GM21423 (cell line): Measurements from ENCODE around the gene SCYGR2.
"Not testable (repeated sequence)": the region's sequence is repeated elsewhere in the genome, so short reads cannot be mapped to it uniquely, and the experiment has no call there.

Experiments
- ATAC-seq: cut with Tn5 transposase; IDR thresholded peaks from one replicate; pipeline ENCODE4 v1.9.1; 2021; ENCODE audit warnings: mild to moderate bottlenecking, moderate library complexity; ENCODE audit not compliant: unreplicated experiment

The SCYGR2 gene, protein sequence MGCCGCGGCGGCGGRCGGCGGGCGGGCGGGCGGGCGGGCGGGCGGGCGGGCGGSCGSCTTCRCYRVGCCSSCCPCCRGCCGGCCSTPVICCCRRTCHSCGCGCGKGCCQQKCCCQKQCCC

DNA sequence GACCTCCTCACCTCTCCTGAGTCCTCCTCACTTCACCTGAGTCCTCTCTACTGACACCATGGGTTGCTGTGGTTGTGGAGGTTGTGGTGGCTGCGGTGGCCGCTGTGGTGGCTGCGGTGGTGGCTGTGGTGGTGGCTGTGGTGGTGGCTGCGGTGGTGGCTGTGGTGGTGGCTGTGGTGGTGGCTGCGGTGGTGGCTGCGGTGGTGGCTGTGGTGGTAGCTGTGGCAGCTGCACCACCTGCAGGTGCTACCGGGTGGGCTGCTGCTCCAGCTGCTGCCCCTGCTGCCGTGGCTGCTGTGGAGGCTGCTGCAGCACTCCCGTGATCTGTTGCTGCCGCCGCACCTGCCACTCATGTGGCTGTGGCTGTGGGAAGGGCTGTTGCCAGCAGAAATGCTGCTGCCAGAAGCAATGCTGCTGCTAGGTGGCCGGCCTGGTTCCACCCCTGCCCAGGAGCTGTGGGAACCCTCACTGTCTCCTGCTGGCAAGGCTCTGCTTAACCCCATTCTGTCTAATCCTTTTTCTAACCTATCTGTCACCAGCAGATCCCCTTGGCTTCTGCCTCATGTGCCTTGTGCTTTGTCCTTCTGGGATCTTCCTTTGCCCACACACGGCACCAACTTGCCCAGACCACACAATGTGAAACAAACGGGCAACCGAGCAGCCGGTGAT lies at the start of gene SCYGR2:
Gene SCYGR2 (plus strand): TSS at position 59 of the 669 bp plus-strand sequence. CDS start 0 bp downstream, at position 59.
- ATAC-seq = not testable (repeated sequence)

DNA sequence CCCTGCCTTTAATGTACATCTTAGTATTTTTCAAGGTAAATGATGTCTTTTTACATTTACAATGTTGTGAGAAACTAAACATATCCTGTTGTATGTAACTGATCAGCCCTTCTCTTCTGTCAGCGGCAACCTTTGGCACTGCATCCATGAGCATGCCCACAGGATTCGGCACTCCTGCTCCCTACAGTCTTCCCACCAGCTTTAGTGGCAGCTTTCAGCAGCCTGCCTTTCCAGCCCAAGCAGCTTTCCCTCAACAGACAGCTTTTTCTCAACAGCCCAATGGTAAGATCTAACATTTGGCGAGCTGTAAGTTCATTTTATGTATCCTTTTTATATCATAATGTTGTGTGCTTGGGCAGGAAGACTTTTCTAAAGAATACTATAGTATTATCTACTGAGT lies 46.9 kb upstream of the SCYGR2 start:
- ATAC-seq = no peak

DNA sequence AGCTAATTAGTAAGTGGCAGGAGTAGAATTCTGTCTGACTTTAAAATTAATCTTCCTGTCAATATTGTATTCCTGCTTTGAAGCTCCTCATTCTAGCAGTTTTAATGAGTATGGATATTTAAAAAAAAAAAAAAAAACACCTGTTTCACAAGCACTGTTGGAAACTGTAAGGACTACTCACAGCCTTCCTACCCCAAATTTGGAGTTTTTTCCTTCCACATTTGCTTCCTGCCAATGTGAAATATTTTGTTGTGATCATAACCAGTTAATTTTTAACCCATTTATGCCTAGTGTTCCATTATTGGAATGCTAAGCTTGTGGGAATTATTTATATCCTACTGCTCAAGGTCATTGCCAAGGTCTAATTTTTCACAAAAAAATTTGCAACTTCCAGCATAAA lies 36.1 kb upstream of the SCYGR2 start:
- ATAC-seq = no peak

DNA sequence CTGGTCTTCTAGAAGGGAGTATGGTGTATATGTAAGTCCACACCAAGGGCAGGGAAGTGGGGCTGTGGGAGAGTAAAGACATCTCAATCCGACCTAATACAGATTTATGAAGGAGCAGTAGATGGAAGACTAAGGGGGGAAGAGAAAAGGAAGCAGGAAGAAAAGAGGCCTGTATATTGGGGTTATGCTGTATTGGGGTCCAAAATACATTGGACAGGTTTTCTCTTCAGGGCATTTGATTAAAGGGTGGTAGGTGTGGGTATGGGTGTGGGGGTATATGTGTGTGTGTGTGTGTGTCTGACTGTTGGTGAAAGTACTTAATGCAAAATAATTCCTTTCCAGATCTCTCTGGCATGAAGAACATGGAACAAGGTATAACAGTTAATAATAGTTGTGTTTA lies 33.6 kb upstream of the SCYGR2 start:
- no peak for ATAC-seq

DNA sequence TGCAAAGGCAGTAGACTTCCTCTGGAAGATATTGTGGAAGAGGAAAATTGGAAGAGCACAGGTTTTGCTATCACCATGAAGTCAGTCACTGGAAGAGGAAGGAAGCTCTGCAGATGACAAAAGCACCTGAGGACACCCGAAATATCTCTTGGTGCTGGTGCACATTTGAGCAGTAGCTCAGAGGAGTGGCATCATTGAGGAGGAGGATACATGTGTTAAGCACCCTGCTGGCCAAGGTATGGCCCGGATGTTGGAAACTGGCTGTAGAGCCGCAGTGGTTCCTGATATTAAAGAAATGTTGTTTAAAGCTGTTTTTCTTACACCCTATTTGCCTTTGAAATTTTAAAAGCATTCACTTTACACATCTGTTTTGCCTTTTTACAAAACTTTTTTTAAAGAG lies 32.7 kb upstream of the SCYGR2 start:
- no peak for ATAC-seq

DNA sequence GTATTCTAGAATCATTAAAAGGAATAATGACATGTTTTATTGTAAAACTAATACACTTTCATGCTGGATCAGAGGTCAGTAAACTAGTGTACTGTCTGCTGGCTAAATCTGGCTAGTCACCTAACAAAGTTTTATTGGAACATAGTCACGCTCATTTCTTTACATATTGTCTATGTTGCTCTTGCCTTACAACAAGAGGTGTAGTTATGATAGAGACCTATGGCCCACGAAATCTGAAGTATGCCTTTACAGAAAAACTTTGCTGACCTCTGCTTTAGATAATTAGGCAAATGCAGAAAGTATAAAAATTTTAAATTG lies 29.9 kb upstream of the SCYGR2 start:
- ATAC-seq = no peak

DNA sequence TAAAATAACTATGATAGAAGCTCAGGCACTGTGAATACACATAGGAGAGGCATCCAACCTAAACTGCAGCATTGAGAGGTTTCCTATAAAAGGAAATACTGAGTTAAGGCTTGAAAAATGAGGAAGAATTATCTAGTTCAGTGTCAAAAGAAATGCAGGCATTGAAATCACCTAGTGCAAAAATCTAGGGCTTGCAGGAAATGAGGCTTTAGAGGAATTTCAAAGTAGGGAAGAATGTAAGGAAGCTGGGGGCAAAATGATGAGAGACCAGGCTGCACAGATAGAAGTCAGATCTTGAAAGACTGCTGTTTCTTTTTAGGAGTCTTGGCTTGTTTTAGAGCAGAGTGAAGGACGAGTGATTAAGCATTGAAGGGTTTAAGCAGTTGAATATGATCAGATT lies 28.1 kb upstream of the SCYGR2 start:
- ATAC-seq = no peak

DNA sequence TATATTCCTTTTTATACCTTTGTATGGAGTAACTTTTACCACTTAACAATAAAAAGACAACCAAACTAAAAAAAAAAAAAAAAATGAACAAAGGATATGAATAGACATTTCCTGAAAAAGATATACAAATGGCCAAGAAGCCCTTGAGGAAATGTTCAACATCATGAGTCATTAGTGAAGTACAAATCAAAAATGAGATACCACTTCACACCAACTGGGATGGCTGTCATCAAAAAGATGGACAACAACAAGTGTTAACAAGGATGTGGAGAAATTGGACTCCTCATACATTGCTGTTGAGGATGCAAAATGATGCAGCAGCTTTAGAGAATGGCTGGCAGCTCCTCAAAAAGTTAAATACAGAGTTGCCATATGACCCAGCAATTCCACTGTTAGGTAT lies 22.6 kb upstream of the SCYGR2 start:
- ATAC-seq = no peak

DNA sequence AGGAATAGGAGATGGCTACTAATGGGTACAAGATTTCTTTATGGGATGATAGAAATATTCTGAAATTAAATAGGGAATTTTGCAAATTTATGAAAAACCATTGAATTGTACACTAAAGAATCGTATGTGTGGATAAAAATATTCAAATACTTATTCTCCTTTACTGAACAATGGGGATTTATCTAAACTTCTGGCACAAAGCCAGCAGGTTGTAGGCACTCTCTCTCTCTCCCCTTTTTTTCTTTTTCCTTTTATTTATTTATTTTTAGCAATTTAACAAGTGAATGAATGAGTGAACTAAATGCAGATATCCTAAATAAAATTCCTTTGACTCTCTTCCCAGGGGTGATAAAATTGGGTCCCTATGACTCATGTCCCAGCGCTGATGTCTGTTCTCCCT lies 21.9 kb upstream of the SCYGR2 start:
- no peak for ATAC-seq

DNA sequence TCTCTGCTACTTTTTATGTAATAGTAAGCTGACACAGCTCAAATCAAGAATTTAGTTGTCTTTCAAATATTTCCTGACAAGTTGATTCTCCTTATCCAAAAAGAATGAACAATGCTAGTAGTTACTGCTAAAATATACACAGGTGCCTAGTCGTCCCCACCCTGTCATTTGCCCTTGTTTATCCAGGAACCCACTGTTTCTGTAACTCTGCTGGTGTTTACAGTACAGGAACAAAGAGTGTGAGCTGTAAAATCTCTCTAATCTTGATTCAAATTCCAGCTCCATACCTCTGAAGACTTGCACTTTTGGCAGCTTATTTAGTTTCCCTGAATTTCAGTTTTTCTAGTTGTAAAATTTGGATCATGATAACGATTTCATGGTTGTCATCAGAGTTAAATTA lies 21.1 kb upstream of the SCYGR2 start:
- ATAC-seq = no peak

DNA sequence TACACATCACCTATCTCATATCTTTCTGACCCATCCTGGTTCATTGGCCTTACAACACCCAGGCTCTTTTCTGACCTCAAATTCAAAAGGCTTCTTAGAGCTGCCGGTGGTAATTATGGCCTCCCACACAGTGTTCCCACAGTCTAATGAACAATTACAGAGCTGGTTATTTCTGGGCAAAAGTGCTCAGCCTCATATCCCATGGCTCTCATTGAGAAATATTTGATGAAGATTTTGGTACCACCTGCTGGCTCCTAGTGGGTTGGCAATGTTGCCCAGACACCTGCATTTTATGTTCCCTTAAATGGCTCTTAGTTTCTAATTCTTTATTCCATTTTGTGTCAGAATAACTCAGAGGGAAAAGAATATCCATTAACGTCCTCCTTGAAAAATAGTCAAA lies 20.1 kb upstream of the SCYGR2 start:
- ATAC-seq = no peak

DNA sequence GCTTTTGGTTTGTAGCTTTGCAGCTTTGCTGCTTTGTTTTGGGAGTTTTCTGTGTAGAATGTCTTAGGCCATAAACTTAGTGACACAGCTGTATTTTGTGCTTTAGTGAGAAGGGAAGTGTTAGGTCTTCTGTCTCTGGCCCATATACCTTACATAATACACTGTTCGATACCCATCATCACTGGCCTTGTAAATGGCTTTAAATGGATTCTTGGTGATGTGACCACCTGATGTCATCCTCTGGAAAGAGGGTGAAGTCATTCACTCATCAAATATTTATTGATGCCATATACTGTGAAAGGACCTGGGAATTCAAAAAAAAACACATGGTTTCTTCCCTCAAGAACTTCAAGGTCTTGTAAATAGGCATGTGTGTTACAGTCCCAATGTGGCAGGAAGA lies 18.9 kb upstream of the SCYGR2 start:
- no peak for ATAC-seq

DNA sequence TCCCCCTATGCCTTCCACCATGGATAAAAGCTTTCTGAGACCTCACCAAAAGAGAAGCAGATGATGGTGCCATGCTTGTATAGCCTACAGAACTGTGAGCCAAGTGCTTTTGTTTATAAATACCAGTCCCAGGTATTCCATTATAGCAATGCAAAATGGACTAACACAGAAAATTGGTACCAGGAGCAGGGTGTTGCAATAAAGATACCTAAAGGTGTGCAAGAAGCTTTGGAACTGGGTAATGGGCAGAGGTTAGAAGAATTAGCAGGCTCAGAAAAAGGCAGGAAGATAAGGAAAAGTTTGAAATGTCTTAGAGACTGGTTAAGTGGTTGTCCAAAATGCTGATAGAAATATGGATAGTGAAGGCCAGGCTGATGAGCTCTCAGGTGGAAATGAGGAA lies 16.3 kb upstream of the SCYGR2 start:
- no peak for ATAC-seq

DNA sequence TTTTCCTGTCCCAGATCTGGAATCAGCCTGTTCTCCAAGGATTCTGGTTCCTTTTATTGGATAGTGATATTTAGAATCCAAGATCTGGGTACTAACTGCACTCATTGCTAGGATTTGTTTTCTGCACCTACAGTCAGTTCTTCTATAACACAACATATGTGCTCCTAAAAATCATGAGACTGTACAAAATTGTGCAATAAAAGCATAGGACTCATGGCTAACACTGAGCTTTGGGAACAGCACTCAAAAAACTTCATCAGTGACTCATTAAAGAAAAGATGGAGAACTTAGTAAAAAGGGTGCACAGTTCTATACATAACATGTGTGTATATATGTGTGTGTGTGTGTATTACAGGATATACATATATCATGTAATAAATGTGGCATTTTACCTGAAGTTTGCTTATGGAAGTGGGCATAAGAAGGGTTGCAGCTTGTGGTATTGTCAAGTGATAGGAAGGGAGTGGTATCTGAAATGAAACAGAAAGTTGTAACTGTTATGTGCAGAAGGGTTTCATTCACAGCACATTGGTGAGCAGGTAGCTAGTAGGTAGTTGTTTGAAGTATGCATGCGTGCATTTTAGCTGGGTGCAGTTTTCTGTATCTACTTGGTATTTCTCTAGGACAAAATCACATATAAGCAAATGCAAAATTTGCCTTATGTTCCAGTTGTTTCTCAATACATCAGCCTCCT lies 5.9 kb upstream of the SCYGR2 start:
- ATAC-seq = peak; percentile 90

DNA sequence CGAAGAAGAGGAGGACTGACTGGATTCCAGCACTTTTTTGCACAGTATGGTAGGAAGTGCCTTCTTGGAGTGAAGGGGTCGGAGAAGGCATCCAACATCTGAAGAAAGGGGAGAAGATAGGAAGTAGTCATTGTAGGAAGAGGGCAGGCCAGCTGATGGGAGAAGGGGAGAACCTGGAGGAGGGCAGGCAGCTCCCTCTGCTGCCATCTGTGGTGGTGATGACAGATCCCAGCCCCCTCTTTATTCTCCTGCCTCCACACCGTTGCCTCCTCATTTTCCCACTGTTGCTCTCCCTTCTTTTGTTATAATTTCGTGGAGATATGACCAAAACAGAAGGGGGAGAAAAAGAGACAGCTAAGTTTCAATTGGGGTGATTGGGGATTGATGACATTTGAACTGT lies 2.9 kb upstream of the SCYGR2 start:
- ATAC-seq = no peak

DNA sequence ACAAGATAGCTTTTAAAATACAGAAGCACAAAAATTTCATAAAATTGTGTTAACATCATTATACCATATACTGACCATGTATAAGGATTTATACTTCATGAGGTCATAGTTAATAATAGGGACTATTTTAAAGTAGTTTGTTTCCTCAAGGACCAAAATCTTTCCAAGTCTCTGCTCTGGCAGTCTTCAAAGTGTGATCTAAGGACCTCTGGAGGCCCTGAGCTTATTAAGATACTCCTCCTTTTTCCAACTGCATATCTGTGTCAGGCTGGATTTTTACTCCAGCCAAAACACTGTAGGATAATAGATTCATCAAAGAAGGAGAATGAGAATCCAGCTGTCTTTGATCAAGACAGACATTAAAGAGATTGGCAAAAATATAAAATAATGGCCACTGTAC lies 1.7 kb upstream of the SCYGR2 start:
- no peak for ATAC-seq

DNA sequence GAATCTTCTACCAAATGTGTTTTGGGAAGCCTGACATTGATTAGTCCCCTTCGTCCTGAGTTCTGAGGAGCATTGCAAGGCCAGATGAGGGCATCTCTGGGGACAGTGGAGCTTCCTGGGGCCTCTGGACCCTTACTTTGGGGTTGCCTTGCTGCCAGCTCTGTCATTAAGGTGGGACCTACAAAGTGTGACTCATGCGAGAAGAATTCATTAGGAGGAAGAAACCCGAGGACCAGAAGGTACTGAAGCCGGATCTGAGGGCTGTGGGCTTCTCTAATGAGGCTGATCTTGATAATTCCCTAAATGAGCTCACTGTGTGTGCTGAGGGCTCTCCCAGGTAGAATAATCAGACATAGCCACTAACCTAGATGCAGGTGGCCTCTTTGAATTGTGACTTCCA lies 695 bp upstream of the SCYGR2 start:
- ATAC-seq = no peak

DNA sequence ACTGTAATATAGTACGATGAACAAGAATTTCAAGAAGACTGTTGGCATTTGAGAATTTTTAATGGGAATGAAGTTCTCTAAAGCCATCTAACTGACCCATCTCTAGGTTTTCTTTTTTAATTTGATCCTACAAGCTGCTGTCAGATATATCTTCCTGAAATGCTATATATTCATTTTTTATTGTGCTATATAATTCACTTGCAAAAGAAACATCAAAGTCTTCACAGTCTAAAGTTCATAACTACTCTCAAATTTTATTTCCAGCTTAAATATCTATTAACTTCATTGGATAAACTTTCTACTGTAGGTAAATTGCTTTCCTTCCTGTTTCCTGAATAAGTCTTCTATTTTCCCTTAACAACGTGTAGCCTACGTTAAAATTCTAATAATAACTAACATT lies 3.7 kb downstream of the SCYGR2 start:
- no peak for ATAC-seq

DNA sequence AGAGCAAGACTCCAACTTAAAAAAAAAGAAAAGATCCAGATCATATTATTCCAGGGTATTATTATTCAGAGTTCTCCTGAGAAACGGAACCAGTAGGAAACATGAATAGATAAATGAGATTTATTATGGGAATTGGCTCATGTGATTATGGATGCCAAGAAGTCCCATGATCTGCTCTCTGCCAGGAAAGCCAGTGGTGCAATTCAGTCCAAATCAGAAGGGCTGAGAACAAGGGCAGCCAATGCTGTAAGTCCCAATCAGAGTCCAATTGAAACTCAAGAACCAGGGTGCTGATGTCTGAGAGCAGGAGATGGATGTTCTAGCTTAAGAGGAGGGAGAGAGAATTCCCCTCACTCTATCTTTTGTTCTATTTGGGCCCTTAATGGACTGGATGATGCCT lies 7.8 kb downstream of the SCYGR2 start:
- no peak for ATAC-seq

DNA sequence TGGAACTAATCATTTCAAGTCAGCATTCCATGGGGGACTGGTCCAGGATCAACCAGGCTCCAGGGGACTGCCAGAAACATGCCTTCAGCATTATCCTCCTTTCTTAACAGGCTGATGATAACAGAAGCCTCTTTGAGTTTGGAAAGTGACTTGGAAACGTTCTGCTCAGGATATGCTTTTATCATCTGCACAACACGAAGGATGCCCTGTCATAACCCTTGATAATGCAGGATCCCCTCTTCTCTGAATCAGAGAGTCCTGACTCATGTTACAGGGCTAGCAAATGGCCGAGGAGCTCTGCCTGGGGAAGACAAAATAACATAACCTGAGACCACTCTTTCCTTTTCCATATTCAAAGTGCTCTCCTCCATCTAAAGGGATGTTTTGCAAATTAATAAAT lies 9.2 kb downstream of the SCYGR2 start:
- no peak for ATAC-seq

DNA sequence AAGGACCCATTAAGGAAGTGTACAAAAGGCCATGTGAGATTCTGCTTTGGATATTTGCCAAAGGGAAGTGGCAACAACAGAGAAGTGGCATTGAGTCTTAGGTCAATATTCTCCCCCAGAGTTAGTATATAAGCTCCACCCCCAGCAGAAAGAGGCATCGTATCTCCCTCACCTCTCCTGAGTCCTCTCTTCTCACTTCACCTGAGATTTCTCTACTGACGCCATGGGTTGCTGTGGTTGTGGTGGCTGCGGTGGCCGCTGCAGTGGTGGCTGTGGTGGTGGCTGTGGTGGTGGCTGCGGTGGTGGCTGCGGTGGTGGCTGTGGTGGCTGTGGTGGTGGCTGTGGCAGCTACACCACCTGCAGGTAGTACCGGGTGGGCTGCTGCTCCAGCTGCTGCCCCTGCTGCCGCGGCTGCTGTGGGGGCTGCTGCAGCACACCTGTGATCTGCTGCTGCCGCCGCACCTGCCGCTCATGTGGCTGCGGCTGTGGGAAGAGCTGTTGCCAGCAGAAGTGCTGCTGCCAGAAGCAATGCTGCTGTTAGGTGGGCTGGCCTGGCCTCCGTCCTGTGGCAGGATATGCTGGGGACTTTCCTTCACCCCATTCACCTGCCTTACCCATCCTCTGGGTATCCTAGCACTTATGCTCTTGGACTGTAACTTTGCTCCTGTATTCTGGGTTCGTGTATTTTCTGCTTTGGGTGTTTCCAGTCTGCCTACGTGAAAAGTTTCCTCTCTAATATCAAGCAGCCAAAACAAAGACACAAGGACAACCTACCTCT lies 10.1 kb downstream of the SCYGR2 start:
- peak; percentile 47 for ATAC-seq

DNA sequence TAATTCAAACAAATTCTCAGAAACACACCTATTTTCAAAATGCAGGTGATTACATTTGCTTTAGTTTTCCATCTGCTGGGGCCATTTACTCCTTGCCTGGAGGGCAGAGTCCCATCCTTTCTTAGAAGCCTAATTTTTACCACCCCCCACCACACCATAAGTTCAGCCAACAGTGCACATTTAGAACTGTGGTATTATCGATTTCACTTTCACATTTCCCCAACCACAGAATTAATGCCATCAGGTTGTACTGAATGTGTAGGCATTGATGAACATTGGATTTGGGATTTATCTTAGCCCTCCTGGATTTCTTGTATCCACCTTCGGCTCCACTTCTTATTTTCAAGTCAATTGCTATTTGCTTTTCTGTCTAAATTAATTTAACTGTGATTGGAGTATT lies 11.4 kb downstream of the SCYGR2 start:
- ATAC-seq = no peak
